Liver (tissue), 9 donors: ENCODE measurements around the gene GIPC1. TPM values are rescaled to one million over a fixed set of nuclear protein-coding genes. Genes with fewer than 3 reads are reported as not detected.

ENCODE experiments used
- DNase-seq: peaks from one replicate; pipeline ENCODE4 v3.0.0-alpha.2; 2017; ENCODE audit warnings: low spot score
- H3K27ac ChIP-seq, 2 donors: one replicate each; pipeline ENCODE4 v1.7.0; 2013; ENCODE audit warnings: inconsistent platforms in 2 of 2, low read length in 2 of 2, control low read depth in 1 of 2, low read depth in 1 of 2, mild to moderate bottlenecking in 1 of 2
- H3K27me3 ChIP-seq, 4 donors: one replicate each; pipeline versions ENCODE4 v1.6.1 to v1.7.0; 2013; ENCODE audit warnings: low read length in 3 of 4, inconsistent platforms in 1 of 4, mild to moderate bottlenecking in 1 of 4, moderate library complexity in 1 of 4; ENCODE audit not compliant: control insufficient read depth in 4 of 4, insufficient read depth in 4 of 4
- H3K36me3 ChIP-seq, 4 donors: one replicate each; pipeline versions ENCODE4 v1.6.1 to v1.7.0; 2013; ENCODE audit warnings: low read length in 3 of 4, mild to moderate bottlenecking in 3 of 4, low read depth in 1 of 4, moderate library complexity in 1 of 4; ENCODE audit not compliant: control insufficient read depth in 4 of 4, insufficient read depth in 3 of 4
- H3K4me1 ChIP-seq, 4 donors: one replicate each; pipeline versions ENCODE4 v1.6.1 to v1.7.0; 2013; ENCODE audit warnings: low read length in 3 of 4, mild to moderate bottlenecking in 3 of 4, moderate library complexity in 1 of 4; ENCODE audit not compliant: control insufficient read depth in 4 of 4, insufficient read depth in 4 of 4
- H3K4me3 ChIP-seq, 3 donors: one replicate each; pipeline versions ENCODE4 v1.6.1 to v1.7.0; 2013; ENCODE audit warnings: low read length in 3 of 3, control low read depth in 1 of 3, low read depth in 1 of 3, mild to moderate bottlenecking in 1 of 3
- H3K9ac ChIP-seq, 2 donors: one replicate each; pipeline ENCODE4 v1.7.0; 2013; ENCODE audit warnings: low read length in 2 of 2, mild to moderate bottlenecking in 2 of 2, moderate library complexity in 2 of 2, control low read depth in 1 of 2, low read depth in 1 of 2
- H3K9me3 ChIP-seq, 4 donors: one replicate each; pipeline versions ENCODE4 v1.6.1 to v1.7.0; 2013; ENCODE audit warnings: low read length in 3 of 4; ENCODE audit not compliant: control insufficient read depth in 4 of 4
- ATF3 ChIP-seq: IDR thresholded peaks from 2 replicates; pipeline ENCODE4 v1.6.1; 2016; ENCODE audit warnings: antibody characterized with exemption
- CTCF ChIP-seq: fragments of 150-350 bp; IDR thresholded peaks from 2 replicates; pipeline ENCODE4 v1.5.1; 2017; ENCODE audit warnings: improper control_type of control experiment, low read depth, low read length; ENCODE audit not compliant: missing input control
- EGR1 ChIP-seq, 2 donors: IDR thresholded peaks; 2 replicates each; pipeline ENCODE4 v1.6.1; 2016 to 2018; ENCODE audit warnings: antibody characterized with exemption in 2 of 2, low read depth in 2 of 2
- FOXA1 ChIP-seq: IDR thresholded peaks from 2 replicates; pipeline ENCODE4 v1.6.1; 2016; ENCODE audit warnings: antibody characterized with exemption
- FOXA2 ChIP-seq: IDR thresholded peaks from 2 replicates; pipeline ENCODE4 v1.6.1; 2016; ENCODE audit warnings: antibody characterized with exemption
- GABPA ChIP-seq, 2 donors: IDR thresholded peaks in 1 of 2; conservative IDR thresholded peaks in 1 of 2; 2 replicates each; pipeline ENCODE4 v1.6.1; 2016; ENCODE audit warnings: antibody characterized with exemption in 2 of 2, mild to moderate bottlenecking in 1 of 2, moderate library complexity in 1 of 2
- HNF4A ChIP-seq, 2 donors: conservative IDR thresholded peaks; 2 replicates each; pipeline ENCODE4 v1.6.1; 2016; ENCODE audit warnings: antibody characterized with exemption in 2 of 2, mild to moderate bottlenecking in 2 of 2
- HNF4G ChIP-seq: IDR thresholded peaks from 2 replicates; pipeline ENCODE4 v1.6.1; 2016; ENCODE audit warnings: antibody characterized with exemption
- JUND ChIP-seq, 2 donors: IDR thresholded peaks; 2 replicates each; pipeline ENCODE4 v1.6.1; 2016; ENCODE audit warnings: antibody characterized with exemption in 2 of 2
- MAX ChIP-seq: IDR thresholded peaks from 2 replicates; pipeline ENCODE4 v1.6.1; 2016; ENCODE audit warnings: antibody characterized with exemption
- NR2F2 ChIP-seq: IDR thresholded peaks from 2 replicates; pipeline ENCODE4 v1.6.1; 2016; ENCODE audit warnings: antibody characterized with exemption
- RAD21 ChIP-seq, 2 donors: IDR thresholded peaks; 2 replicates each; pipeline ENCODE4 v1.6.1; 2016; ENCODE audit warnings: antibody characterized with exemption in 2 of 2, mild to moderate bottlenecking in 2 of 2
- REST ChIP-seq: IDR thresholded peaks from 2 replicates; pipeline ENCODE4 v1.6.1; 2016; ENCODE audit warnings: antibody characterized with exemption, mild to moderate bottlenecking
- RXRA ChIP-seq, 2 donors: IDR thresholded peaks; 2 replicates each; pipeline ENCODE4 v1.6.1; 2017 to 2018; ENCODE audit warnings: antibody characterized with exemption in 2 of 2, mild to moderate bottlenecking in 1 of 2
- SP1 ChIP-seq: IDR thresholded peaks from 2 replicates; pipeline ENCODE4 v1.6.1; 2018; ENCODE audit warnings: antibody characterized with exemption, mild to moderate bottlenecking
- TAF1 ChIP-seq: conservative IDR thresholded peaks from 2 replicates; pipeline ENCODE4 v1.6.1; 2016; ENCODE audit warnings: antibody characterized with exemption, mild to moderate bottlenecking
- YY1 ChIP-seq: IDR thresholded peaks from 2 replicates; pipeline ENCODE4 v1.6.1; 2016; ENCODE audit warnings: antibody characterized with exemption, mild to moderate bottlenecking
- ZBTB33 ChIP-seq: IDR thresholded peaks from 2 replicates; pipeline ENCODE4 v1.6.1; 2016; ENCODE audit warnings: antibody characterized with exemption
- WGBS: extraction: QIAGEN DNeasy Blood & Tissue Kit; methylation state at CpG from one replicate; pipeline ENCODE4 v1.1.7; 2013; 5-methylcytosine and 5-hydroxymethylcytosine counted together
- polyA plus RNA-seq, 2 donors: library from polyadenylated mRNA; stranded (reverse) in 1 of 2; unstranded in 1 of 2; fragments of 200-250 nt in 1 of 2; fragments of >200 nt in 1 of 2; fragmentation: Nextera tagmentation in 1 of 2; extraction: Ambion mirVana in 1 of 2; gene quantifications; one replicate each; pipeline versions ENCODE4 v1.2.1 to v1.2.3, GENCODE V29; 2013 to 2015
- total RNA-seq, 2 donors: library from RNA; depleted of rRNA; stranded (reverse); fragments of >200 nt; gene quantifications; one replicate each; pipeline ENCODE4 v1.2.3, GENCODE V29; 2014
- donor health status: healthy.
- donor health status: healthy.
- donor health status: healthy.
- donor health status: healthy.
- donor health status: healthy.

The GIPC1 gene
- total and polyA plus RNA-seq, 4 donors = 18.4 to 34.5 (median 25.5) TPM

GRCh38 chr19:14492756-14493337, 3.1 kb downstream of the GIPC1 start:
- Histone ChIP-seq H3K27ac (no peak overlapping the region), H3K27me3 (no peaks in the 10 kb centered on the region), H3K4me1 (peaks cover 2 to 26% (median 19%) of the 10 kb centered on the region in 4 donors), H3K4me3 (no peak overlapping the region), H3K36me3 (peaks cover 2 to 8% (median 5%) of the 10 kb centered on the region in 4 donors), H3K9me3 (no peaks in the 10 kb centered on the region), H3K9ac (no peak overlapping the region)
- TF ChIP-seq FOXA1 = no peak
- no peak for TF ChIP-seq TAF1
- no peak for TF ChIP-seq EGR1 (IDR thresholded peaks at IDR 0.05; ENCODE audit: low read depth in 2 of 2)
- no peak for TF ChIP-seq SP1
- TF ChIP-seq HNF4A (conservative IDR thresholded peaks at IDR 0.05) = no peak
- TF ChIP-seq RXRA (IDR thresholded peaks at IDR 0.05) = no peak
- no peak for TF ChIP-seq RAD21 (IDR thresholded peaks at IDR 0.05)
- TF ChIP-seq JUND (IDR thresholded peaks at IDR 0.05) = no peak
- no peak for TF ChIP-seq GABPA (IDR thresholded peaks at IDR 0.05 in 1 of 2, conservative IDR thresholded peaks at IDR 0.05 in 1 of 2)
- no peak for TF ChIP-seq MAX
- no peak for TF ChIP-seq REST
- no peak for TF ChIP-seq YY1
- TF ChIP-seq NR2F2 = no peak
- no peak for TF ChIP-seq ATF3
- no peak for TF ChIP-seq FOXA2
- no peak for TF ChIP-seq ZBTB33
- TF ChIP-seq HNF4G = no peak
- no peak for TF ChIP-seq CTCF
- DNase-seq = no peak
- 93% methylated on average over 5 of the region's 5 CpGs for WGBS
